ENCODE data around the gene CORO2B. TPM values are rescaled to one million over a fixed set of nuclear protein-coding genes. Genes with fewer than 3 reads are reported as not detected.
"Not testable (repeated sequence)": the region's sequence is repeated elsewhere in the genome, so short reads cannot be mapped to it uniquely, and the experiment has no call there.

CORO2B gene
- total and polyA plus RNA-seq, 9 donors = 7.5 to 61.0 (median 18.0) TPM

GRCh38 chr15:68678746-68679145, 100.0 kb downstream of the CORO2B start:
- peak in 2 of 5 donors; percentile 18 to 19 for DNase-seq
- H3K4me1 ChIP-seq (ENCODE audit: insufficient read depth) = peaks cover 6% of the 10 kb centered on the region
- no peak overlapping the region for H3K27ac ChIP-seq
- 88 to 90% (median 89%) methylated on average over 5 of the region's 5 CpGs for WGBS, 3 donors
- no peaks in the 10 kb centered on the region for H3K27me3 ChIP-seq
- no peaks in the 10 kb centered on the region for H3K36me3 ChIP-seq
- TF ChIP-seq EP300 (IDR thresholded peaks at IDR 0.05) (no peak), POLR2A (IDR thresholded peaks at IDR 0.05) (no peak)
- TF ChIP-seq, protein P1, sequence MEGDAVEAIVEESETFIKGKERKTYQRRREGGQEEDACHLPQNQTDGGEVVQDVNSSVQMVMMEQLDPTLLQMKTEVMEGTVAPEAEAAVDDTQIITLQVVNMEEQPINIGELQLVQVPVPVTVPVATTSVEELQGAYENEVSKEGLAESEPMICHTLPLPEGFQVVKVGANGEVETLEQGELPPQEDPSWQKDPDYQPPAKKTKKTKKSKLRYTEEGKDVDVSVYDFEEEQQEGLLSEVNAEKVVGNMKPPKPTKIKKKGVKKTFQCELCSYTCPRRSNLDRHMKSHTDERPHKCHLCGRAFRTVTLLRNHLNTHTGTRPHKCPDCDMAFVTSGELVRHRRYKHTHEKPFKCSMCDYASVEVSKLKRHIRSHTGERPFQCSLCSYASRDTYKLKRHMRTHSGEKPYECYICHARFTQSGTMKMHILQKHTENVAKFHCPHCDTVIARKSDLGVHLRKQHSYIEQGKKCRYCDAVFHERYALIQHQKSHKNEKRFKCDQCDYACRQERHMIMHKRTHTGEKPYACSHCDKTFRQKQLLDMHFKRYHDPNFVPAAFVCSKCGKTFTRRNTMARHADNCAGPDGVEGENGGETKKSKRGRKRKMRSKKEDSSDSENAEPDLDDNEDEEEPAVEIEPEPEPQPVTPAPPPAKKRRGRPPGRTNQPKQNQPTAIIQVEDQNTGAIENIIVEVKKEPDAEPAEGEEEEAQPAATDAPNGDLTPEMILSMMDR (IDR thresholded peaks at IDR 0.05) = no peak
- no peak overlapping the region for H3K4me3 ChIP-seq
- intact Hi-C loops (cut with DNase I) = loop anchor here in 3 of 4 donors (5.0 to 10.0 kb wide), 3 partner anchors 121 to 374 kb away; no protein-coding TSS in a partner anchor
- H3K9me3 ChIP-seq = no peaks in the 10 kb centered on the region

DNA sequence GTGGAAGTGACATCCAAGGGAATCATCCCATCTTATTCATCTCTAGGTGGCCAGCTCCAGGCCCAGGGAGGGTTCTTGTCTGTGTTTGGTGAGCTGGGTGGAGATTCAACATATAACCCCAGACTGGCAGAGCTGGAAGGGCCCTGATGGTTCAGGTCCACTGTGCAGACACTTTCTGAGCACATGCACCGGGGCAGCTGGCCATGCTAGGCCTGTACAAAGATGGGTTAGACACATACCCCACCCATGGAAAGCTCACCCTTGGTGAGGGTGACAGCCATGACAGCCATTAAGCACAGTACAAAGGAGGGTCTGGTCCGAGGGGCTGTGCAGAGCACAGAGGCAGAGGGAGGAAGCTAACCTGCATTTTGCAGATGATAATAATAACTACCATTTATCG, 100.4 kb downstream of the CORO2B start:
- Histone ChIP-seq H3K9me3 (no peaks in the 10 kb centered on the region), H3K4me1 (ENCODE audit: insufficient read depth) (peaks cover 6% of the 10 kb centered on the region), H3K27me3 (no peaks in the 10 kb centered on the region), H3K27ac (no peak overlapping the region), H3K4me3 (no peak overlapping the region), H3K36me3 (no peaks in the 10 kb centered on the region)
- DNase-seq = peak in 2 of 5 donors; percentile 7
- 82 to 94% (median 92%) methylated on average over 3 of the region's 3 CpGs for WGBS, 3 donors
- intact Hi-C loops (cut with DNase I) = loop anchor here in 3 of 4 donors (5.0 to 10.0 kb wide), 3 partner anchors 122 to 374 kb away; no protein-coding TSS in a partner anchor
- TF ChIP-seq, protein P1 (IDR thresholded peaks at IDR 0.05) = no peak
- no peak for TF ChIP-seq EP300 (IDR thresholded peaks at IDR 0.05)
- no peak for TF ChIP-seq POLR2A (IDR thresholded peaks at IDR 0.05)

DNA sequence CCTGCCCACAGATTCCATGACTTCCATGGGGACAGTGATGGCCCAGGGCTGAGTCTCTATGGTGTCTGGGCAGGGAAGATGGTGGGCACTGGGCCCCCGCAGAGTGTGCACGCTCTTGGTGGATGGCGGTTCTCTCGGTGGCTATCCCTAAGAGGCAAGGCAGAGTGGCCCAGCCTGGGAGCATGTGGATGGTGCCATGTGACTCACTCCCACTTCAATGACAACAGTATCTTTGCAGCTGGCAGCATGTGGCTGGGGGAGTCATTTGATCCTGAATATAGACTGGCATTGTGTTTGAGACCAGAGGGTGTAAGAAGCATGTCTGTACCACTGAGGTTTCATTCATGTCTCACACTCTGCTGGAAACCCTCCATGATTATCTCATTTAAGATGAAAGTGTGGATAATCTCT, 101.2 kb downstream of the CORO2B start:
- WGBS, 3 donors = 95 to 100% (median 98%) methylated on average over 4 of the region's 4 CpGs
- Histone ChIP-seq H3K27ac (no peak overlapping the region), H3K4me1 (ENCODE audit: insufficient read depth) (peaks cover 3% of the 10 kb centered on the region), H3K27me3 (no peaks in the 10 kb centered on the region), H3K36me3 (no peaks in the 10 kb centered on the region), H3K4me3 (no peak overlapping the region), H3K9me3 (no peaks in the 10 kb centered on the region)
- TF ChIP-seq POLR2A (IDR thresholded peaks at IDR 0.05) = no peak
- TF ChIP-seq, protein P1 (IDR thresholded peaks at IDR 0.05) = no peak
- DNase-seq = peak in 2 of 5 donors; percentile 7 to 8
- intact Hi-C loops (cut with DNase I) = loop anchor here in 3 of 4 donors (5.0 to 10.0 kb wide), 3 partner anchors 123 to 375 kb away; no protein-coding TSS in a partner anchor

GRCh38 chr15:68680756-68681155, 102.0 kb downstream of the CORO2B start:
- peak in 1 of 5 donors; percentile 5 for DNase-seq

DNA sequence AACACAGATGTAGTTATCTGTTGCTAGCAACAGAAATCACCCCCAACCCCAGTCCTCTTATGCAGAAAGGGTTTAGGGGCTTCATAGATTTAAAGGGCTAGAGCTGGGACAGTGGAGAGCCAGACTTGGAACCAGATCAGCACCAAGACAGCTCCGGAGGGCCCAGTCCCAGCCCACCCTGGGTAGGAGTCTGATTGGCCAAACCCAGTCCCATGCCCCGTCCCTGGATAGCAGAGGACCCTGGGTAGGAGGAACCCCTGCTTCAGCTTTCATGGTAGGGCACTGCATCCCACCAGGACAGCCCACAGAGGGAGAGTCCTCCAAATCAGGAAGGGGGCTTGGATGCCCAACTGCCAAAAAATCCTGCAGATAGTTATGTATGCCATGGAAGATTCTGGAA, 103.0 kb downstream of the CORO2B start:
- WGBS, 3 donors = 63 to 85% (median 75%) methylated on average over 2 of the region's 2 CpGs
- no peaks in the 10 kb centered on the region for H3K27me3 ChIP-seq
- DNase-seq = no peak
- peaks cover under 1% of the 10 kb centered on the region for H3K4me1 ChIP-seq (ENCODE audit: insufficient read depth)
- H3K9me3 ChIP-seq = no peaks in the 10 kb centered on the region
- no peaks in the 10 kb centered on the region for H3K36me3 ChIP-seq
- H3K4me3 ChIP-seq = no peak overlapping the region
- intact Hi-C loops (cut with DNase I) = loop anchor here in 1 of 4 donors (10.0 kb wide), 1 partner anchor 193 kb away; no protein-coding TSS in a partner anchor
- no peak overlapping the region for H3K27ac ChIP-seq
- TF ChIP-seq EP300 (IDR thresholded peaks at IDR 0.05) (no peak), POLR2A (IDR thresholded peaks at IDR 0.05) (no peak)
- TF ChIP-seq, protein P1 (IDR thresholded peaks at IDR 0.05) = no peak

More at GRCh38 chr15:68680756-68681155, 102.0 kb downstream of the CORO2B start:
- not testable (repeated sequence) for H3K4me3 ChIP-seq; H3K36me3 ChIP-seq; H3K27ac ChIP-seq; H3K9me3 ChIP-seq; H3K4me1 ChIP-seq (ENCODE audit: insufficient read depth); H3K27me3 ChIP-seq
- 93 to 96% (median 94%) methylated on average over 10 of the region's 10 CpGs for WGBS, 3 donors
- intact Hi-C loops (cut with DNase I) = loop anchor here in 1 of 4 donors (10.0 kb wide), 1 partner anchor 194 kb away; no protein-coding TSS in a partner anchor

All from ovary (tissue), 9 donors.